GM12873 (cell line): ENCODE measurements around the gene HIPK2.

Experiments used
- CTCF ChIP-seq: IDR thresholded peaks from 2 replicates; pipeline ENCODE4 v1.5.1; 2012; ENCODE audit warnings: low read depth, mild to moderate bottlenecking, moderate library complexity, low read length, control low read depth; ENCODE audit not compliant: insufficient read depth; ENCODE audit errors: missing control alignments

HIPK2 gene

GRCh38 chr7:139635526-139636302 is 142.1 kb downstream of the HIPK2 start:
- no peak for TF ChIP-seq CTCF

GRCh38 chr7:139634087-139634486 is 143.7 kb downstream of the HIPK2 start:
- no peak for TF ChIP-seq CTCF

- no peak for TF ChIP-seq CTCF
Measured at GRCh38 chr7:139631520-139632031, 146.2 kb downstream of the HIPK2 start.

GRCh38 chr7:139630643-139631519 is 146.9 kb downstream of the HIPK2 start:
- TF ChIP-seq CTCF, result no peak

- TF ChIP-seq CTCF, result no peak
Measured at GRCh38 chr7:139629392-139630082, 148.3 kb downstream of the HIPK2 start.

DNA sequence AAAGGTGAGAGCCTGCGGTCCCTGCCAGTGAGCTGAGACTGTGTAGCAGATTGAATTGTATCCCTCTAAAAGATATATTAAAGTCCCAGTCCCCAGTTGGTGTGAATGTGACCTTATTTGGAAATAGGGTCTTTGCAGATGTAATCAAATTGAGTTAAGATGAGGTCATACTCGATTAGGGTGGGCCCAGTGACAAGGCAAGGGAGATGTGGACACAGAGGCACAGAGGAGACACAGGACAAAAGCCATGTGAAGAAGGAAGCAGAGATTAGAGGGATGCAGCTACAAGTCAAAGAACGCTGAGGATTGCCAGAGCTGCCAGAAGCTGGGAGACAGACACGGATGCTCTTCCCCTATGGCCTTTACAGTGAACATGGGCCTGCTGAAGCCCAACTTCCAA is 150.0 kb downstream of the HIPK2 start:
- TF ChIP-seq CTCF, result no peak
